Karpas-422 (cell line): Measurements from ENCODE around the gene RIMBP2. TPM values are rescaled to one million over a fixed set of nuclear protein-coding genes. Genes with fewer than 3 reads are reported as not detected.
"Not testable (repeated sequence)": the region's sequence is repeated elsewhere in the genome, so short reads cannot be mapped to it uniquely, and the experiment has no call there.

ENCODE experiments used
- DNase-seq: peaks from one replicate; pipeline ENCODE4 v3.0.0-alpha.2; 2015
- H2AFZ ChIP-seq: fragments of 200-600 bp; sonication (generic); 2 replicates; pipeline ENCODE4 v1.6.1; 2014; ENCODE audit warnings: antibody characterized with exemption, low read length, mixed read lengths
- H3K27ac ChIP-seq: fragments of 200-600 bp; sonication (generic); 2 replicates; pipeline ENCODE4 v1.5.1; 2014; ENCODE audit warnings: mild to moderate bottlenecking, low read length, moderate library complexity
- H3K27me3 ChIP-seq: fragments of 200-600 bp; sonication (generic); 2 replicates; pipeline ENCODE4 v1.6.1; 2014; ENCODE audit warnings: low read length, mixed read lengths
- H3K36me3 ChIP-seq: fragments of 200-600 bp; sonication (generic); 2 replicates; pipeline ENCODE4 v1.6.1; 2014; ENCODE audit warnings: low read length, mixed read lengths; ENCODE audit not compliant: insufficient read depth
- H3K4me1 ChIP-seq: fragments of 200-600 bp; sonication (generic); 2 replicates; pipeline ENCODE4 v1.6.1; 2014; ENCODE audit warnings: mild to moderate bottlenecking, low read length, mixed read lengths
- H3K4me2 ChIP-seq: fragments of 200-600 bp; sonication (generic); 2 replicates; pipeline ENCODE4 v1.6.1; 2014; ENCODE audit warnings: low read length, low read depth, mild to moderate bottlenecking; ENCODE audit not compliant: poor library complexity, severe bottlenecking
- H3K4me3 ChIP-seq: fragments of 200-600 bp; sonication (generic); 2 replicates; pipeline ENCODE4 v1.5.1; 2014; ENCODE audit warnings: mild to moderate bottlenecking, antibody characterized with exemption, low read length, mixed read lengths
- H3K79me2 ChIP-seq: fragments of 200-600 bp; sonication (generic); 2 replicates; pipeline ENCODE4 v1.6.1; 2014; ENCODE audit warnings: mild to moderate bottlenecking, low read length, mixed read lengths
- H3K9ac ChIP-seq: fragments of 200-600 bp; sonication (generic); 2 replicates; pipeline ENCODE4 v1.6.0; 2014; ENCODE audit warnings: low read length
- H3K9me2 ChIP-seq: fragments of 200-600 bp; sonication (generic), shearing (Covaris generic); replicated peaks from 2 replicates; pipeline ENCODE4 v1.6.0; 2014; ENCODE audit warnings: mild to moderate bottlenecking, low read length, moderate library complexity; ENCODE audit not compliant: insufficient read depth
- H3K9me3 ChIP-seq: fragments of 300-700, 200-600 bp; sonication (generic); 2 replicates; pipeline ENCODE4 v1.6.1; 2014; ENCODE audit warnings: low read length, mixed read lengths
- H4K20me1 ChIP-seq: fragments of 200-600 bp; sonication (generic); 2 replicates; pipeline ENCODE4 v1.6.1; 2014; ENCODE audit warnings: mild to moderate bottlenecking, antibody characterized with exemption, low read length, low read depth; ENCODE audit not compliant: insufficient read depth
- total RNA-seq: library from RNA; depleted of rRNA; stranded (reverse); fragments of >200 nt; shearing (Covaris generic); gene quantifications from 2 replicates; pipeline ENCODE4 v1.2.3, GENCODE V29; 2014; ENCODE audit warnings: low replicate concordance

The RIMBP2 gene
- total RNA-seq, 1 experiment from 2014 or later: not detected

DNA sequence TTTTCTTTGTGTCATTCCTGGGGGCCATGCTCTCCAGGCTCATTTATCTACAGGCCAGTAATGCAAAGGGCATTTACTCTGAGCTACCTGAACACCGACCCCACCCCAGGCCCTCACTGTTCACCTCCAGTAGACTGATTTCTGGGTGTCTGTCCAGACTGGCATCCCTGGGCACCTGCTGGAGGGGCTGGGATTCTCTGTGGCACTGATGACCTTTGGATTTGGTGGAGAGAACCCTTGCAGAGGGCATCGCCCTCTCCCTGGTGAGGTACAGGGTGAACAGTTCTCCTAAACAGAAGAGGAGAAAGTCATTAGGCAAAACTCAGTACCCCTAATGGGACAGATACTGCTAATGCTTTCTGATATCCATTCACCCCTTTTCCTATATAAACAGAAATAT is 27.1 kb upstream of the RIMBP2 start:
- H3K27me3 ChIP-seq: no peaks in the 10 kb centered on the region
- no peak overlapping the region for H2AFZ ChIP-seq
- no peak overlapping the region for H3K9ac ChIP-seq
- H3K4me1 ChIP-seq: no peaks in the 10 kb centered on the region
- H3K27ac ChIP-seq: no peak overlapping the region
- H3K36me3 ChIP-seq: no peaks in the 10 kb centered on the region
- no peak for DNase-seq
- H3K4me3 ChIP-seq: no peak overlapping the region
- no peaks in the 10 kb centered on the region for H4K20me1 ChIP-seq
- H3K79me2 ChIP-seq: no peaks in the 10 kb centered on the region
- H3K9me2 ChIP-seq: no peaks in the 10 kb centered on the region
- no peak overlapping the region for H3K4me2 ChIP-seq
- H3K9me3 ChIP-seq: no peaks in the 10 kb centered on the region

DNA sequence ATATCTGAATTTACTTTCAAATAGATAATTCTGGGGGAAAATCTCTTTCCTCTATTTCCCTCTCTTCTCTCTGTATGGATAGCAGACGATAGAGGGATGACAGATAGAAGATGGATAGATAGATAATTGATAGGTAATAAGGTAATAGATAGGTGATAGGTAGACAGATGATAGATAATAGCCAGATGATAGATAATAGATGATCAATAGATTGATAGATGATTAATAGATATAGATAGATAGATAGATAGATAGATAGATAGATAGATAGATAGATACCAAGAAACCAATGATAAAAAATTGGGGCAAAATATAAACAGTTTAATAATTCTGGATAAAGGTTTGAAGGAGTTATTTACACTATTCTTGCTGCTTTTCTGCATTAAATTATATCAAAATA is 26.6 kb upstream of the RIMBP2 start:
- no peak overlapping the region for H3K4me2 ChIP-seq
- H4K20me1 ChIP-seq: no peaks in the 10 kb centered on the region
- no peaks in the 10 kb centered on the region for H3K9me3 ChIP-seq
- no peak overlapping the region for H3K9ac ChIP-seq
- no peak overlapping the region for H2AFZ ChIP-seq
- no peak for DNase-seq
- no peaks in the 10 kb centered on the region for H3K36me3 ChIP-seq
- H3K27ac ChIP-seq: no peak overlapping the region
- no peaks in the 10 kb centered on the region for H3K79me2 ChIP-seq
- no peaks in the 10 kb centered on the region for H3K9me2 ChIP-seq
- no peaks in the 10 kb centered on the region for H3K4me1 ChIP-seq
- no peaks in the 10 kb centered on the region for H3K27me3 ChIP-seq
- H3K4me3 ChIP-seq: no peak overlapping the region

DNA sequence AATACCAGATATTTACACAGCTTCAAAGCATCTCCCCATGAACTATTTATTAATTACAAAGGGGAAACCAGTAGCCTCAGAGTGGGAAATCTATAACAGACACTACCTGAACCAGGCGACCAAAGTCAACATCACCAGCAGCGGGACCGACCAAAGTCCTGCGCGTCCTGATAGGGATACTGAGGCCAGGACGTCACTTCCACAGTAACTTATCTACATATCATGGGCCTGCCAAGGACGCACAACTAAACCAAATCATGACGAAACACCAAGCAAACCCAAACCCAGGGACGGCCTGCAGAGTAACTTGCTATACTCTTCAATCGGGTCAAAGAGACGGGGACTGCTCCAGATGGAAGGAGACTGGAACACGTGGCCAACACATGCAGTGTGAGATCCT is 26.0 kb upstream of the RIMBP2 start:
- DNase-seq: no peak
- no peaks in the 10 kb centered on the region for H3K9me3 ChIP-seq
- no peaks in the 10 kb centered on the region for H3K36me3 ChIP-seq
- no peaks in the 10 kb centered on the region for H3K79me2 ChIP-seq
- no peak overlapping the region for H2AFZ ChIP-seq
- no peaks in the 10 kb centered on the region for H3K4me1 ChIP-seq
- H3K9ac ChIP-seq: no peak overlapping the region
- no peak overlapping the region for H3K4me2 ChIP-seq
- H3K4me3 ChIP-seq: no peak overlapping the region
- H3K27ac ChIP-seq: no peak overlapping the region
- H3K9me2 ChIP-seq: no peaks in the 10 kb centered on the region
- no peaks in the 10 kb centered on the region for H4K20me1 ChIP-seq
- no peaks in the 10 kb centered on the region for H3K27me3 ChIP-seq

DNA sequence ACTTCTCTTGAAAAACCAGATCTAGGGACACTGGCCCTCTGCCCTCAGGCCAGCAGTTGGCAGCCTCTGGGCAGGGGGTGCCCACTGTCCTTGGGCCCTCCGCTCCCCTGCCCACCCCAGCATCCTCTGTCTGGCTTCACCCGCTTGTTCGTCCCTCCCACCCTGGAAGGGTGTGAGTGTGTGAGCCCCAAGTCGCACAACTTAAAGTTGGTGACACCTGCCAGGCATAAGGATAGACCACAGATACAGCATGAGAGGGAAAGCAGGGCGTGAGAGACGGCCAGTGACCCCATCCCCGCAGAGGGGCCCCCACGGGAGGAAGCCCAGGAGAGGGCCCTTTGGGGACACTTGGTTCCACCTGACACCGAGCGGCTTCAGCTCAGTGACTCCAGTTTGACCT is 23.5 kb upstream of the RIMBP2 start:
- DNase-seq: no peak
- no peaks in the 10 kb centered on the region for H3K27me3 ChIP-seq

DNA sequence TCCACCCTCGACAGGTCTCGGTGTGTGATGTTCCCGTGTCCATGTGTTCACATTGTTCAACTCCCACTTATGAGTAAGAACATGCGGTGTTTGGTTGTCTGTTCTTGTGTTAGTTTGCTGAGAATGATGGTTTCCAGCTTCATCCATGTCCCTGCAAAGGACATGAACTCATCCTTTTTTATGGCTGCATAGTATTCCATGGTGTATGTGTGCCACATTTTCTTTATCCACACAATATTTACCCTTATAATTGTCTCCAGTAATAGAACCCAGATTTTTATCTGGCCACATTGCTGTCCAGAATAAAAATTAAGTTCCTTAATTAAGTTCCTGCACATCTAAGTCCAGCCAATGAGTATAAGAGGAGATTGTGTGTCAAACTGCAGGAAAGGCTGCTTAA is 22.3 kb upstream of the RIMBP2 start:
- not testable (repeated sequence) for H3K27ac ChIP-seq, H3K4me2 ChIP-seq, H3K36me3 ChIP-seq, H2AFZ ChIP-seq, H3K27me3 ChIP-seq, H3K79me2 ChIP-seq, H3K4me3 ChIP-seq, H3K9ac ChIP-seq, H3K9me3 ChIP-seq, H3K4me1 ChIP-seq, DNase-seq, H4K20me1 ChIP-seq, H3K9me2 ChIP-seq

More for the DNA sequence above, 23.5 kb upstream of the RIMBP2 start:
- Histone ChIP-seq H3K4me2 (no peak overlapping the region), H3K36me3 (no peaks in the 10 kb centered on the region), H3K9me3 (no peaks in the 10 kb centered on the region), H3K27ac (no peak overlapping the region), H2AFZ (no peak overlapping the region), H3K9ac (no peak overlapping the region), H3K4me3 (no peak overlapping the region), H4K20me1 (no peaks in the 10 kb centered on the region), H3K9me2 (no peaks in the 10 kb centered on the region), H3K4me1 (no peaks in the 10 kb centered on the region), H3K79me2 (no peaks in the 10 kb centered on the region)

DNA sequence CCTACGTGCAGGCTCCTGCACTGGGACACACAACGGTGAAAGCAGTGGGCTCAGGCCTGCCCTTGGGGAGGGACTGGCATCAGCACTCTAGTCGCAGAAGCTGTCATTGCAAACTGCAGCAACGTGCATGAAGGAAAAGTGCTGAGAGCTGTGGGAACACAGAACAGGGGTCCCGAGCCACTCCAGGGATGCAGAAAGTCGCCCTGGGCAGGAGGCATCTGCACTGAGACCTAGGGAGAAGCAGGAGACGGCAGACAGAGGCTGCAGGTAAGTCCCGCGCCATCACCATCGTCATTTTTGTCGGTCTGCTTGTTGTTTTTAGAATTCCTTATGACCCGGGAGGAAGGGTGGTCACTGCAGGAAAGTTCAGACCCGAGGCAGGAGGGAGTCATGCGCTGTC is 21.6 kb upstream of the RIMBP2 start:
- DNase-seq: no peak
- Histone ChIP-seq H3K9me3 (no peaks in the 10 kb centered on the region), H3K27ac (no peak overlapping the region), H3K79me2 (no peaks in the 10 kb centered on the region), H3K9me2 (no peaks in the 10 kb centered on the region), H3K4me3 (no peak overlapping the region), H3K36me3 (no peaks in the 10 kb centered on the region), H3K4me1 (no peaks in the 10 kb centered on the region), H3K27me3 (no peaks in the 10 kb centered on the region), H2AFZ (no peak overlapping the region), H3K4me2 (no peak overlapping the region), H4K20me1 (no peaks in the 10 kb centered on the region), H3K9ac (no peak overlapping the region)

DNA sequence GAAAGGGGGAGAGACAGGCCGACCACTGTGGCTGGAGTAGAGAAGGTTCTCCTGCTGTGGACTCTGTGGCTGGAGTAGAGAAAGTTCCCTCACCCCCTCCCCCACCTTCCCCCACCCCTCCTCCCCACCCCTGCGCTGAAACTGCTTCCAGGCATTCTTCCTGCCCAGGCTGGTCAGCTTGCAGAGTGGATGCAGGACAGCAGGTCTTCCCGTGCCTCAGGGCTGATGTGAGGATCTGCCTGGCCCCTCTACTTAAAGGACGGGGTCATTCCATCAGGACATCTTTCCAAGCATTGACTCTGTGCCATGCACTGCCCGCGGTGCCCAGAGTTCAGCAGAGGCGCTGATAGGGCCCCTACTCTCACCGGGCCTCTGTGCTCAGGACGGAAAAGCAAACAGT is 13.2 kb upstream of the RIMBP2 start:
- Histone ChIP-seq H3K79me2 (no peaks in the 10 kb centered on the region), H3K36me3 (no peaks in the 10 kb centered on the region), H3K27ac (no peak overlapping the region), H3K9me3 (peaks cover 8% of the 10 kb centered on the region; the same call in 1 of the 2 replicates), H3K4me3 (no peak overlapping the region), H3K4me1 (no peaks in the 10 kb centered on the region), H3K27me3 (no peaks in the 10 kb centered on the region), H2AFZ (no peak overlapping the region), H3K4me2 (no peak overlapping the region), H3K9ac (no peak overlapping the region), H4K20me1 (no peaks in the 10 kb centered on the region), H3K9me2 (no peaks in the 10 kb centered on the region)
- DNase-seq: no peak

DNA sequence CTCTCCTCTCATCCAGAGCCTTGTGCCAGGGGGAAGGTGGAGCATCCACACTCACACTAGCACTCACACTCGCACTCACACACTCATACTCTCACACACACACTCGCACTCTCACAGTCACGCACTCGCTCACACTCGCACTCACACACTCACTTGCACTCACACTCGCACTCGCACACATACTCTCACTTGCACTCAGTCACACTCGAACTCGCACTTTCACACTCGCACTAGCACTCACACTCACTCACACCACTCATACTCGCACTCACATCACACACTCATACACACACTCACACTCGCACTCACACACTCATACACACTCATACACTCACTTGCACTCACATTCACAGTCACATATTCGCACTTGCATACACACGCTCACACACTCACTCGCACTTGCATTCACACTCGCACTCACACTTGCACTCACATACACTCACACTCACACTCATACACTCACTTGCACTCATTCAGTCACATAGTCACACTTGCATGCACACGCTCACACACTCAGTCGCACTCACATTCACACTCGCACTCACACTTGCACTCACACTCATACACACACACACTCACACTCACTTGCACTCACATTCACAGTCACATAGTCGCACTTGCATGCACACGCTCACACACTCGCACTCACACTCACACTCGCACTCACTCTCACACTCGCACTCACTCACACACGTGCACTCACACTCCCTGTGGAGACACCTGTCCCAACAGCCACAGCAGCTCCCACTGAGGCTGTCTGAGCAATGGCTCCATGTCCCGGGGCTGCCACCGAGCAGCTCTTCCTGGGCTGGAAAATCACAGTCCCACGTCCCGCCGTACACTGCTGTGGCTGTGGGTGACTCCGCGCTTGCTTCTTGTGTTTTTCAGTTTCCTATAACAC is 12.3 kb upstream of the RIMBP2 start:
- Histone ChIP-seq H4K20me1 (no peaks in the 10 kb centered on the region), H3K36me3 (no peaks in the 10 kb centered on the region), H3K4me1 (no peaks in the 10 kb centered on the region), H2AFZ (no peak overlapping the region), H3K4me2 (no peak overlapping the region), H3K4me3 (no peak overlapping the region), H3K27ac (no peak overlapping the region), H3K9me2 (no peaks in the 10 kb centered on the region), H3K9me3 (peaks cover 8% of the 10 kb centered on the region; the same call in 1 of the 2 replicates), H3K79me2 (no peaks in the 10 kb centered on the region), H3K27me3 (no peaks in the 10 kb centered on the region), H3K9ac (no peak overlapping the region)
- DNase-seq: no peak
